A549 (cell line): ENCODE data around the gene SEMG1. TPM values are rescaled to one million over a fixed set of nuclear protein-coding genes. Genes with fewer than 3 reads are reported as not detected.

Experiments
- ATAC-seq, 2 experiments: fragments of 200-7000 bp in 1 of 2; fragments of >200 bp in 1 of 2; cut with Nextera tagmentation in 1 of 2; cut with Tn5 transposase in 1 of 2; 3 replicates each; pipeline versions ENCODE4 v1.8.0 to v1.9.1; 2018 to 2020; ENCODE audit warnings: mild to moderate bottlenecking in 1 of 2, moderate library complexity in 1 of 2
- CTCF ChIA-PET: fragments of 300-600 bp; sonication (Branson Sonifier 250); formaldehyde crosslinking; extraction: SDS; loops from one replicate; lab custom pipeline; 2021; ENCODE audit warnings: antibody characterized with exemption, inconsistent platforms; lab: Yijun Ruan, JAX
- POLR2A ChIA-PET: fragments of 350-600 bp; formaldehyde crosslinking; extraction: SDS; loops from one replicate; lab custom pipeline; 2021; ENCODE audit warnings: antibody characterized with exemption, inconsistent platforms; lab: Yijun Ruan, JAX
- DNase-seq, 2 experiments: peaks; one replicate each; pipeline versions ENCODE4 v3.0.0 to v3.0.0-alpha.2; 2011 to 2016; ENCODE audit warnings: low read depth in 1 of 2, low spot score in 1 of 2
- FAIRE-seq: peaks from 2 replicates; lab custom pipeline; 2011; peaks lifted over from hg19 to GRCh38; lab: Jason Lieb, UNC
- H3K27ac ChIP-seq, 2 experiments: fragments of >200 bp; sonication (Bioruptor Twin); formaldehyde crosslinking; 3 replicates each; pipeline ENCODE4 v1.5.1; 2016 to 2017
- H3K4me1 ChIP-seq: fragments of >200 bp; sonication (Bioruptor Twin); formaldehyde crosslinking; 3 replicates; pipeline ENCODE4 v1.6.1; 2016
- H3K4me2 ChIP-seq: fragments of >200 bp; sonication (Bioruptor Twin); formaldehyde crosslinking; 3 replicates; pipeline ENCODE4 v1.6.1; 2016
- H3K4me3 ChIP-seq: fragments of >200 bp; sonication (Bioruptor Twin); formaldehyde crosslinking; 3 replicates; pipeline ENCODE4 v1.5.1; 2016
- H3K9me3 ChIP-seq: fragments of >200 bp; sonication (Bioruptor Twin); formaldehyde crosslinking; 3 replicates; pipeline ENCODE4 v1.6.1; 2016
- ATOH8 ChIP-seq: fragments of 250-450 bp; sonication (Bioruptor Pico); IDR thresholded peaks from 2 replicates; pipeline ENCODE4 v1.5.0; 2020; ENCODE audit warnings: low read depth, mild to moderate bottlenecking, moderate library complexity
- CBX2 ChIP-seq: fragments of 200-600 bp; sonication (generic); IDR thresholded peaks from 2 replicates; pipeline ENCODE4 v1.6.1; 2016; ENCODE audit warnings: low read depth, mild to moderate bottlenecking, borderline replicate concordance
- CBX8 ChIP-seq: fragments of 200-600 bp; sonication (generic); IDR thresholded peaks from 2 replicates; pipeline ENCODE4 v1.6.1; 2016
- CHD2 ChIP-seq: fragments of 150-350 bp; IDR thresholded peaks from 2 replicates; pipeline ENCODE4 v1.6.1; 2014; ENCODE audit warnings: low read length; ENCODE audit not compliant: partially characterized antibody
- CHD4 ChIP-seq: fragments of 200-600 bp; sonication (generic); IDR thresholded peaks from 2 replicates; pipeline ENCODE4 v1.6.1; 2016; ENCODE audit warnings: antibody characterized with exemption, mild to moderate bottlenecking, borderline replicate concordance
- CTCF ChIP-seq: fragments of >200 bp; sonication (Bioruptor Twin); formaldehyde crosslinking; IDR thresholded peaks from 3 replicates; pipeline ENCODE4 v1.5.1; 2016
- ELK1 ChIP-seq: fragments of 150-350 bp; IDR thresholded peaks from 2 replicates; pipeline ENCODE4 v1.6.1; 2014; ENCODE audit warnings: low read depth, mild to moderate bottlenecking, low read length
- FOXS1 ChIP-seq: fragments of 250-450 bp; sonication (Bioruptor Pico); IDR thresholded peaks from 2 replicates; pipeline ENCODE4 v1.5.0; 2020; ENCODE audit warnings: mild to moderate bottlenecking, moderate library complexity
- GATA3 ChIP-seq: IDR thresholded peaks from 2 replicates; pipeline ENCODE4 v1.6.1; 2012; ENCODE audit warnings: borderline replicate concordance
- HDAC2 ChIP-seq: fragments of 200-600 bp; sonication (generic); IDR thresholded peaks from 2 replicates; pipeline ENCODE4 v1.6.1; 2016
- HOXA7 ChIP-seq: fragments of 250-450 bp; sonication (Bioruptor Pico); IDR thresholded peaks from 2 replicates; pipeline ENCODE4 v1.5.0; 2020; ENCODE audit warnings: mild to moderate bottlenecking, moderate library complexity
- JUN ChIP-seq, 2 experiments: fragments of >200 bp; sonication (Bioruptor Twin); formaldehyde crosslinking; IDR thresholded peaks; 2 replicates in 1 of 2; 3 replicates in 1 of 2; pipeline ENCODE4 v1.6.1; 2016 to 2017
- JUNB ChIP-seq: fragments of >200 bp; sonication (Bioruptor Twin); formaldehyde crosslinking; IDR thresholded peaks from 2 replicates; pipeline ENCODE4 v1.6.1; 2016
- KDM1A ChIP-seq: fragments of 200-600 bp; sonication (generic); IDR thresholded peaks from 2 replicates; pipeline ENCODE4 v1.6.1; 2016; ENCODE audit warnings: low read depth, mild to moderate bottlenecking
- KDM5A ChIP-seq: fragments of 200-600 bp; sonication (generic); IDR thresholded peaks from 2 replicates; pipeline ENCODE4 v1.6.1; 2016; ENCODE audit warnings: antibody characterized with exemption, mild to moderate bottlenecking
- MAFK ChIP-seq: fragments of 450-650 bp; IDR thresholded peaks from 2 replicates; pipeline ENCODE4 v1.6.1; 2014; ENCODE audit not compliant: partially characterized antibody
- MAX ChIP-seq: IDR thresholded peaks from 2 replicates; pipeline ENCODE4 v1.6.1; 2012
- MAZ ChIP-seq: fragments of 150-350 bp; IDR thresholded peaks from 2 replicates; pipeline ENCODE4 v1.6.1; 2014; ENCODE audit warnings: antibody characterized with exemption, low read depth, low read length, borderline replicate concordance
- MYC ChIP-seq: IDR thresholded peaks from 2 replicates; pipeline ENCODE4 v1.6.1; 2012; ENCODE audit warnings: mild to moderate bottlenecking, inconsistent platforms, low read length, improper control_type of control experiment, borderline replicate concordance
- NR3C1 ChIP-seq: fragments of >200 bp; sonication (Bioruptor Twin); formaldehyde crosslinking; IDR thresholded peaks from 3 replicates; pipeline ENCODE4 v1.6.1; 2017
- PBX3 ChIP-seq: IDR thresholded peaks from 2 replicates; pipeline ENCODE4 v1.6.1; 2012
- POLR2A ChIP-seq: IDR thresholded peaks from 2 replicates; pipeline ENCODE4 v1.6.1; 2012; ENCODE audit warnings: mild to moderate bottlenecking, low read length
- RARB ChIP-seq: fragments of 250-450 bp; sonication (Bioruptor Pico); IDR thresholded peaks from 2 replicates; pipeline ENCODE4 v1.8.0; 2021; ENCODE audit warnings: mild to moderate bottlenecking, moderate library complexity
- REST ChIP-seq: fragments of 200-600 bp; sonication (generic); IDR thresholded peaks from 2 replicates; pipeline ENCODE4 v1.6.1; 2016; ENCODE audit warnings: antibody characterized with exemption, mild to moderate bottlenecking, moderate library complexity
- RFX5 ChIP-seq: fragments of 450-650 bp; IDR thresholded peaks from 2 replicates; pipeline ENCODE4 v1.7.1; 2014; ENCODE audit warnings: antibody characterized with exemption, mild to moderate bottlenecking, moderate library complexity
- RNF2 ChIP-seq: fragments of 200-600 bp; sonication (generic); IDR thresholded peaks from 2 replicates; pipeline ENCODE4 v1.6.1; 2016; ENCODE audit warnings: low read depth, mild to moderate bottlenecking, antibody characterized with exemption, moderate library complexity, borderline replicate concordance
- TFCP2L1 ChIP-seq: fragments of 250-450 bp; sonication (Bioruptor Pico); IDR thresholded peaks from 2 replicates; pipeline ENCODE4 v1.5.0; 2021; ENCODE audit warnings: mild to moderate bottlenecking
- USF2 ChIP-seq: fragments of 450-650 bp; IDR thresholded peaks from 2 replicates; pipeline ENCODE4 v1.6.1; 2014; ENCODE audit warnings: antibody characterized with exemption
- ZFP36 ChIP-seq: fragments of 450-650 bp; IDR thresholded peaks from 2 replicates; pipeline ENCODE4 v1.6.1; 2014; ENCODE audit warnings: borderline replicate concordance; ENCODE audit not compliant: partially characterized antibody
- ZSCAN20 ChIP-seq: fragments of 250-450 bp; sonication (Bioruptor Pico); IDR thresholded peaks from 2 replicates; pipeline ENCODE4 v1.8.0; 2022; ENCODE audit warnings: mild to moderate bottlenecking, moderate library complexity
- WGBS: methylation state at CpG from one replicate; pipeline ENCODE4 v1.1.6; 2017; ENCODE audit errors: missing lambda C conversion rate; 5-methylcytosine and 5-hydroxymethylcytosine counted together
- polyA minus RNA-seq: library from RNA; depleted of rRNA, polyadenylated mRNA; stranded (reverse); fragments of >200 nt; gene quantifications from 2 replicates; pipeline ENCODE4 v1.2.3, GENCODE V29; 2011; rRNA and poly(A)+ RNA removed
- polyA plus RNA-seq, 4 experiments: library from polyadenylated mRNA; depleted of rRNA in 3 of 4; stranded (reverse); fragments of >200 nt; fragmentation: RNase III in 1 of 4; extraction: RNeasy Plus Mini Kit Qiagen cat#74134 plus additional on column Dnase treatment in 1 of 4; gene quantifications; 2 replicates in 3 of 4; 3 replicates in 1 of 4; pipeline ENCODE4 v1.2.3, GENCODE V29; 2011 to 2017

The SEMG1 gene
- polyA plus RNA-seq (2011; rRNA removed) (not detected in 2 replicates), polyA plus RNA-seq (2017; fragmentation: RNase III; extraction: RNeasy Plus Mini Kit Qiagen cat#74134 plus additional on column Dnase treatment) (not detected in 3 replicates), polyA minus RNA-seq (not detected in 2 replicates)
- not detected in 2 replicates for polyA plus RNA-seq (2012; cell fraction: cytosol; rRNA removed)
- not detected in 2 replicates for polyA plus RNA-seq (2012; cell fraction: nucleus; rRNA removed)

GRCh38 chr20:45206725-45207124 lies at the start of gene SEMG1:
TSS of gene SEMG1 (plus strand) at chr20:45207033. CDS start at chr20:45207054, 21 bp downstream.
- H3K27ac ChIP-seq, result no peak within 1 kb of the TSS
- DNase-seq (no peak), ATAC-seq (no peak), FAIRE-seq (no peak)
- no peaks in the 10 kb centered on the region for H3K4me1 ChIP-seq
- 0% methylated on average over 1 of the region's 1 CpG for WGBS
- CTCF ChIA-PET, result interaction anchor here (1.5 kb wide), 1 partner anchor 111 kb away, joined by 4 read pairs; no protein-coding TSS in a partner anchor
- POLR2A ChIA-PET, result no interaction called here
- no peak within 1 kb of the TSS for H3K4me3 ChIP-seq
- TF ChIP-seq CBX8 (no peak), ELK1 (no peak), KDM5A (no peak), MAFK (no peak), POLR2A (no peak), HDAC2 (no peak), HOXA7 (CRISPR knock-in tag) (no peak), CHD2 (no peak), RNF2 (no peak), GATA3 (no peak), CTCF (no peak), JUNB (no peak), MAZ (no peak), USF2 (no peak), KDM1A (no peak), CBX2 (no peak), RARB (no peak), ZSCAN20 (CRISPR knock-in tag) (no peak)
- no peaks in the 10 kb centered on the region; the same call in 2 of the 3 replicates for H3K9me3 ChIP-seq
- no peak within 1 kb of the TSS for H3K4me2 ChIP-seq

GRCh38 chr20:45157962-45158361 lies 48.9 kb upstream of the SEMG1 start:
- FAIRE-seq (no peak), DNase-seq (peak in 1 of 2 experiments; percentile 16), ATAC-seq (no peak)
- Histone ChIP-seq H3K4me1 (no peaks in the 10 kb centered on the region), H3K27ac (no peak overlapping the region), H3K4me2 (no peak overlapping the region), H3K4me3 (no peak overlapping the region), H3K9me3 (no peaks in the 10 kb centered on the region)
- 0% methylated on average over 1 of the region's 1 CpG for WGBS
- ChIA-PET CTCF (interaction anchor here (0.6 to 1.5 kb wide), 2 partner anchors 13 to 28 kb away, joined by 3 to 4 read pairs; no protein-coding TSS in a partner anchor), POLR2A (no interaction called here)
- TF ChIP-seq MAFK, result no peak
- TF ChIP-seq FOXS1 (CRISPR knock-in tag), result no peak
- no peak for TF ChIP-seq MYC
- no peak for TF ChIP-seq REST
- TF ChIP-seq NR3C1, result no peak
- TF ChIP-seq ZFP36, result no peak
- TF ChIP-seq RFX5, result no peak
- TF ChIP-seq JUN (IDR thresholded peaks at IDR 0.05), result no peak
- TF ChIP-seq CHD4, result no peak
- no peak for TF ChIP-seq ATOH8 (CRISPR knock-in tag)
- no peak for TF ChIP-seq MAX
- no peak for TF ChIP-seq HOXA7 (CRISPR knock-in tag)
- TF ChIP-seq PBX3, result no peak
- no peak for TF ChIP-seq TFCP2L1 (CRISPR knock-in tag)
